AG04449 (cell line): ENCODE measurements around the gene EPHA1.

Experiments
- CTCF ChIA-PET: fragments of 350-600 bp; formaldehyde crosslinking; extraction: SDS; loops from one replicate; lab custom pipeline; 2021; ENCODE audit warnings: antibody characterized with exemption; lab: Yijun Ruan, JAX
- POLR2A ChIA-PET: fragments of 400-600, 350-600 bp; formaldehyde crosslinking; extraction: SDS; loops from one replicate; lab custom pipeline; 2020; ENCODE audit warnings: antibody characterized with exemption, inconsistent platforms; lab: Yijun Ruan, JAX
- DNase-seq: peaks from one replicate; pipeline ENCODE4 v3.0.0-alpha.2; 2010; ENCODE audit warnings: low read depth, low spot score
- H3K4me3 ChIP-seq: 2 replicates; pipeline ENCODE4 v1.5.1; 2011; ENCODE audit warnings: low read depth, mild to moderate bottlenecking, control low read depth, low read length
- TF ChIP-seq, protein P1 (sequence below): IDR thresholded peaks from one replicate; pipeline ENCODE4 v1.5.1; 2011; ENCODE audit warnings: mild to moderate bottlenecking, moderate library complexity, low read length, control low read depth, inconsistent platforms; ENCODE audit not compliant: insufficient read depth; ENCODE audit errors: missing control alignments

The EPHA1 gene

DNA sequence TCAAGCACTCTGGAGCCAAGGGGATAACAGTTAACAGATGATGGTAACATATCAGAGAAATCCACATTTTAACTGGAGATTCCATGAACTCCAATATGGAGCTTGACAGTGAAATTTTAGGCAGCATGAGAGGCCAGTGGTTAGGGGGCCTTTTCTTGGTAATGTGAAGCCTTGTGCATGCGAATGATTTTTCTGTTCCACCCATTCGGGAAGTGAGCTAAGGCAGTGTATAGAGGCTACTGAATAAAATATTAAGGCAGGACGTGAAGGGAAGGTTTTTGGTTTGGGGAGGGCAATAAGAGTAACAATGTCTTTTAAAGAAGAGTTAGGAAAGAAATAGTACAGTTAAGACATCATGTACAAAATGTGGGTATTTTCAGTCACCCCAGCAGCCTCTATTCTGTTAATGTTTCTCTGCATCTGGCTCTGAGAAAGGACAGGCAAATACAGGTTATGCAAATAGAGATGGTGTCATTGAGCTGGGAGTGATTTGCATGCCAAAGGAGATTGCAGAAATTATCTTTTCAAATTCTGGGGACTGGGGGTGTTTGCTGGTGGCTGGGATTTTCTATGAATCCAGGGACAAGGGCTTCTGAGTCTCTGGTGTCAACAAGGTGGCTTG, 27.8 kb upstream of the EPHA1 start:
- ChIA-PET CTCF (interaction anchor here (1.8 kb wide), 1 partner anchor 20 kb away, joined by 10 read pairs; no protein-coding TSS in a partner anchor), POLR2A (no interaction called here)
- no peak for DNase-seq
- TF ChIP-seq, protein P1, sequence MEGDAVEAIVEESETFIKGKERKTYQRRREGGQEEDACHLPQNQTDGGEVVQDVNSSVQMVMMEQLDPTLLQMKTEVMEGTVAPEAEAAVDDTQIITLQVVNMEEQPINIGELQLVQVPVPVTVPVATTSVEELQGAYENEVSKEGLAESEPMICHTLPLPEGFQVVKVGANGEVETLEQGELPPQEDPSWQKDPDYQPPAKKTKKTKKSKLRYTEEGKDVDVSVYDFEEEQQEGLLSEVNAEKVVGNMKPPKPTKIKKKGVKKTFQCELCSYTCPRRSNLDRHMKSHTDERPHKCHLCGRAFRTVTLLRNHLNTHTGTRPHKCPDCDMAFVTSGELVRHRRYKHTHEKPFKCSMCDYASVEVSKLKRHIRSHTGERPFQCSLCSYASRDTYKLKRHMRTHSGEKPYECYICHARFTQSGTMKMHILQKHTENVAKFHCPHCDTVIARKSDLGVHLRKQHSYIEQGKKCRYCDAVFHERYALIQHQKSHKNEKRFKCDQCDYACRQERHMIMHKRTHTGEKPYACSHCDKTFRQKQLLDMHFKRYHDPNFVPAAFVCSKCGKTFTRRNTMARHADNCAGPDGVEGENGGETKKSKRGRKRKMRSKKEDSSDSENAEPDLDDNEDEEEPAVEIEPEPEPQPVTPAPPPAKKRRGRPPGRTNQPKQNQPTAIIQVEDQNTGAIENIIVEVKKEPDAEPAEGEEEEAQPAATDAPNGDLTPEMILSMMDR: no peak
- no peak overlapping the region for H3K4me3 ChIP-seq

DNA sequence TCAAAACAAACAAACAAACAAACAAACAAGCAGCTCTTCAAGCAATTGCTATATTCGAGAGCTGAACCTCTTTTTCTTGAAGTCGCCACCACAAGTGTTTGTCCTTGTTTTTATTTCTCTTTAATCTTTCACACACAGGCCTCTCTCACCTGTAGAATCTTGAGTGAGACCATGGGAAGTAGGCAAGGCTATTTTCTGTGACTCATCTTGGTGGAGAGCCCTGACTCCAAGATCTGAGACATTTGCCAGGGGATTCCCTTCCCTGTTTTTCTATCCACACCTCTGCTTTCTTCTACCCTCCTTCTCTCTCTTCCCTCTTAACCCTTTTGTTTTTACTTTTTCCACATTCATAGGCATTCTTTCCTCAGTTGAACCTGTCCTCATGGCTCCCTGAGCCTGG, 26.6 kb upstream of the EPHA1 start:
- DNase-seq: no peak
- CTCF ChIA-PET: interaction anchor here (1.8 kb wide), 1 partner anchor 18 kb away, joined by 10 read pairs; no protein-coding TSS in a partner anchor
- TF ChIP-seq, protein P1: no peak
- H3K4me3 ChIP-seq: no peak overlapping the region
- POLR2A ChIA-PET: no interaction called here

DNA sequence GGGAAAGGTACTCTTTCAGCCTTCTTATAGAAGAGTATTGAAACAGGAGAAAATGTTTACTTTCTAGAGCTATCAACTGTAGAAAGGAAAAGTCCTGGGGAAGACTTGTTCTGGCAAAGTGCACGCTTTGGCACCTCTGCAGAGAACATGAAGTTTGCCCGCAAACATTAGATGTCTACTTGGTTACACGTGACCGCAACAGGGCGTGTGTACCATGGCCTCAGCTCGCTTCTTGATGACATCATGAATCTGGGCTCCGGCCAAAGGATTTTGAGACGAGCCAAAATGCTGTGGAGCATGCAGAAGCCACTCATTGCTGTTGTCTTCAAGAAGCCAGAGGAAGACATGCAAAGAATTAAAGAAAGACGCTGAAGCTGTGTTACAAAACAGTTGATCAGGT, 26.0 kb upstream of the EPHA1 start:
- POLR2A ChIA-PET: no interaction called here

DNA sequence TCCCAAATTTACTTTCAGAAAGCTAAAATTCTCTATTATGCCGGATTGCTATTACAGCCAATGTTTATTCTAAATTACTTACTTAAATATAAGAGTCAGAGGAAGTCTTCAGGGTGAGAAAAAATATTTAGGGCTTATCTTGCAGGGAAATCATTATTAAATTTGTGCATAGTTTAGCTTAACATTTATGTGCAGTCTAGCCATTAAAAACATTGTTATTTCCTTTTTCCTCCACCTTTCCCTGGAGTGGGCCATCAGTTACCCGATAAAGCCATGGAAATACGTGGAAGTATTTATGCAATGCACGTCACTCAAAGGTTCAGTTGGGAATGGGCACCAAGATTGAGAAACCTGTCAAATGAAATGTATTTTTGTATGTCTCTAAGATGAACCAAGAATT, 25.1 kb upstream of the EPHA1 start:
- no peak overlapping the region for H3K4me3 ChIP-seq
- POLR2A ChIA-PET: no interaction called here
- TF ChIP-seq, protein P1: no peak
- CTCF ChIA-PET: interaction anchor here (0.6 to 2.5 kb wide), 3 partner anchors 11 to 17 kb away, joined by 3 to 10 read pairs (median 7); no protein-coding TSS in a partner anchor
- no peak for DNase-seq

More for the DNA sequence above, 26.0 kb upstream of the EPHA1 start:
- CTCF ChIA-PET: interaction anchor here (1.8 kb wide), 1 partner anchor 18 kb away, joined by 10 read pairs; no protein-coding TSS in a partner anchor
- TF ChIP-seq, protein P1: no peak
- no peak for DNase-seq
- no peak overlapping the region for H3K4me3 ChIP-seq

DNA sequence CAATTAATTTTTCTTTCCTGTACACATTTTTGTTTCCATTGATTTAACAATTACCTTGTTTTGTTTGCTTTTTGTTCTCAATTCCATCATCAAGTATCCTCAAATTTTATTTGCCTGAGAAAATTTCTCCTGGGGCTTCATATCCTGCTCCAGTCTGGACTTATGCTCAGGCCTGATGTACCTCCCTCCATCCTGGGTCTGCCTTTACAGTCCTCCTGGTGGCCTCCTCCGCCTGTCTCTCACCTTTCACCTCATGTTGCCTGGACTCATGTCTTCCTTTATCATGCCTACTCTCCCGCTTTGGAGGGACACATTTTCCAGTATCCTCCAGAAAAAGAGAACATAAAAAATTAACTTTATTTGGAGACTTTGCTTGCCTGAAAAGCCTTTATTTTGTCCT, 22.5 kb upstream of the EPHA1 start:
- TF ChIP-seq, protein P1: no peak
- DNase-seq: no peak
- no peak overlapping the region for H3K4me3 ChIP-seq
- CTCF ChIA-PET: interaction anchor here (1.3 to 2.5 kb wide), 3 partner anchors 8 to 22 kb away, joined by 3 to 14 read pairs (median 7); no protein-coding TSS in a partner anchor
- POLR2A ChIA-PET: no interaction called here
